H9 (cell line): ENCODE results near the gene HMGCS2. TPM values are rescaled to one million over a fixed set of nuclear protein-coding genes. Genes with fewer than 3 reads are reported as not detected.

Experiments used
- DNase-seq: peaks from one replicate; pipeline ENCODE4 v3.0.0-alpha.2; 2017
- H2AFZ ChIP-seq: one replicate; pipeline ENCODE4 v1.6.1; 2013; ENCODE audit warnings: mild to moderate bottlenecking, low read length, control low read depth, moderate library complexity
- H2AK5ac ChIP-seq: 2 replicates; pipeline ENCODE4 v1.6.1; 2013; ENCODE audit warnings: low read length, control low read depth, mixed read lengths; ENCODE audit not compliant: insufficient read length
- H2BK120ac ChIP-seq: one replicate; pipeline ENCODE4 v1.6.1; 2013; ENCODE audit warnings: low read depth, mild to moderate bottlenecking, low read length, control low read depth, inconsistent platforms; ENCODE audit not compliant: poor library complexity, severe bottlenecking
- H2BK12ac ChIP-seq: 2 replicates; pipeline ENCODE4 v1.6.1; 2013; ENCODE audit warnings: low read length, control low read depth, mixed read lengths, low read depth; ENCODE audit not compliant: insufficient read length
- H2BK15ac ChIP-seq: 2 replicates; pipeline ENCODE4 v1.6.1; 2013; ENCODE audit warnings: low read depth, low read length, control low read depth
- H2BK20ac ChIP-seq: one replicate; pipeline ENCODE4 v1.6.1; 2013; ENCODE audit warnings: low read depth, mild to moderate bottlenecking, low read length, control low read depth, inconsistent platforms; ENCODE audit not compliant: poor library complexity, severe bottlenecking
- H2BK5ac ChIP-seq: 2 replicates; pipeline ENCODE4 v1.6.1; 2013; ENCODE audit warnings: low read length, control low read depth, mixed read lengths; ENCODE audit not compliant: insufficient read length
- H3K14ac ChIP-seq: 2 replicates; pipeline ENCODE4 v1.6.1; 2013; ENCODE audit warnings: low read length, control low read depth; ENCODE audit not compliant: insufficient read depth
- H3K18ac ChIP-seq: 2 replicates; pipeline ENCODE4 v1.6.1; 2013; ENCODE audit warnings: low read depth, mild to moderate bottlenecking, mixed read lengths, low read length, control low read depth; ENCODE audit not compliant: insufficient read length
- H3K23ac ChIP-seq: 2 replicates; pipeline ENCODE4 v1.6.1; 2013; ENCODE audit warnings: low read length, control low read depth, mixed read lengths, low read depth; ENCODE audit not compliant: insufficient read length
- H3K23me2 ChIP-seq: 2 replicates; pipeline ENCODE4 v1.6.1; 2013; ENCODE audit warnings: low read depth, mild to moderate bottlenecking, mixed read lengths, low read length, control low read depth; ENCODE audit not compliant: insufficient read length, poor library complexity, severe bottlenecking
- H3K27ac ChIP-seq: 2 replicates; pipeline ENCODE4 v1.5.1; 2013; ENCODE audit warnings: low read length, control low read depth, mixed read lengths, low read depth; ENCODE audit not compliant: insufficient read length
- H3K27me3 ChIP-seq: 2 replicates; pipeline ENCODE4 v1.6.1; 2013; ENCODE audit warnings: low read length, control low read depth, inconsistent platforms; ENCODE audit not compliant: insufficient read depth
- H3K4ac ChIP-seq: 2 replicates; pipeline ENCODE4 v1.6.1; 2013; ENCODE audit warnings: low read depth, mild to moderate bottlenecking, control low read depth, inconsistent platforms, low read length, moderate library complexity
- H3K4me1 ChIP-seq: 2 replicates; pipeline ENCODE4 v1.6.1; 2013; ENCODE audit warnings: low read length, control low read depth, inconsistent platforms; ENCODE audit not compliant: insufficient read depth
- H3K4me2 ChIP-seq: 2 replicates; pipeline ENCODE4 v1.6.1; 2013; ENCODE audit warnings: low read length, control low read depth, mixed read lengths; ENCODE audit not compliant: insufficient read length, insufficient read depth
- H3K56ac ChIP-seq: 2 replicates; pipeline ENCODE4 v1.6.1; 2013; ENCODE audit warnings: low read depth, mild to moderate bottlenecking, mixed read lengths, low read length, control low read depth; ENCODE audit not compliant: insufficient read length
- H3K79me1 ChIP-seq: 2 replicates; pipeline ENCODE4 v1.6.1; 2013; ENCODE audit warnings: low read depth, mild to moderate bottlenecking, moderate library complexity, low read length, control low read depth, inconsistent platforms; ENCODE audit not compliant: insufficient read depth, poor library complexity, severe bottlenecking
- H3K79me2 ChIP-seq: 2 replicates; pipeline ENCODE4 v1.6.1; 2013; ENCODE audit warnings: low read length, control low read depth, inconsistent platforms; ENCODE audit not compliant: insufficient read depth
- H3K9ac ChIP-seq: 2 replicates; pipeline ENCODE4 v1.6.1; 2013; ENCODE audit warnings: low read length, control low read depth, mixed read lengths; ENCODE audit not compliant: insufficient read length; ENCODE audit errors: extremely low read depth
- H3K9me3 ChIP-seq: one replicate; pipeline ENCODE4 v1.6.1; 2013; ENCODE audit warnings: low read depth, low read length, inconsistent platforms; ENCODE audit not compliant: control insufficient read depth
- H3T11ph ChIP-seq: one replicate; pipeline ENCODE4 v1.6.1; 2013; ENCODE audit warnings: mild to moderate bottlenecking, low read length, control low read depth, inconsistent platforms
- H4K20me1 ChIP-seq: one replicate; pipeline ENCODE4 v1.6.1; 2013; ENCODE audit not compliant: control insufficient read depth, insufficient read length, insufficient read depth
- H4K5ac ChIP-seq: 2 replicates; pipeline ENCODE4 v1.6.1; 2013; ENCODE audit warnings: low read depth, mild to moderate bottlenecking, mixed read lengths, low read length, control low read depth; ENCODE audit not compliant: insufficient read length
- H4K8ac ChIP-seq: replicated peaks from 2 replicates; pipeline ENCODE4 v1.6.1; 2013; ENCODE audit warnings: low read length, control low read depth, mixed read lengths, low read depth; ENCODE audit not compliant: insufficient read length
- H4K91ac ChIP-seq: 2 replicates; pipeline ENCODE4 v1.6.1; 2013; ENCODE audit warnings: low read depth, mild to moderate bottlenecking, moderate library complexity, mixed read lengths, low read length, control low read depth; ENCODE audit not compliant: insufficient read length
- H3K27ac Mint-ChIP-seq, 3 experiments: 2 replicates in 2 of 3; 3 replicates in 1 of 3; pipeline ENCODE4 v1.8.0; 2020 to 2021; ENCODE audit warnings: mixed read lengths in 3 of 3, mild to moderate bottlenecking in 1 of 3, moderate library complexity in 1 of 3
- H3K27me3 Mint-ChIP-seq: 2 replicates; pipeline ENCODE4 v1.8.0; 2021; ENCODE audit warnings: low read depth, mild to moderate bottlenecking, moderate library complexity, mixed read lengths
- H3K36me3 Mint-ChIP-seq, 3 experiments: 2 replicates in 2 of 3; 3 replicates in 1 of 3; pipeline ENCODE4 v1.8.0; 2020 to 2021; ENCODE audit warnings: low read depth in 3 of 3, mixed read lengths in 3 of 3; ENCODE audit not compliant: insufficient read depth in 1 of 3
- H3K4me1 Mint-ChIP-seq, 2 experiments: 2 replicates each; pipeline ENCODE4 v1.8.0; 2020; ENCODE audit warnings: mixed read lengths in 2 of 2
- H3K4me3 Mint-ChIP-seq, 2 experiments: 2 replicates in 1 of 2; 3 replicates in 1 of 2; pipeline ENCODE4 v1.8.0; 2020 to 2021; ENCODE audit warnings: mild to moderate bottlenecking in 2 of 2, mixed read lengths in 2 of 2, moderate library complexity in 1 of 2
- H3K9me3 Mint-ChIP-seq, 2 experiments: 2 replicates in 1 of 2; 3 replicates in 1 of 2; pipeline ENCODE4 v1.8.0; 2020; ENCODE audit warnings: mild to moderate bottlenecking in 2 of 2, mixed read lengths in 2 of 2, moderate library complexity in 1 of 2
- CTCF ChIP-seq: fragments of 200-600 bp; sonication (generic); conservative IDR thresholded peaks from 3 replicates; pipeline ENCODE4 v1.8.0; 2021; ENCODE audit warnings: antibody characterized with exemption, mild to moderate bottlenecking
- WGBS: extraction: QIAGEN DNeasy Blood & Tissue Kit; methylation state at CpG from one replicate; pipeline ENCODE4 v1.1.7; 2013; ENCODE audit warnings: missing lambda C conversion rate, low lambda C conversion rate, mixed read lengths; ENCODE audit not compliant: insufficient read length; ENCODE audit errors: extremely low coverage; 5-methylcytosine and 5-hydroxymethylcytosine counted together
- total RNA-seq: library from RNA; stranded (reverse); gene quantifications from 2 replicates; pipeline ENCODE4 v1.2.1, GENCODE V29; 2021

The HMGCS2 gene
- total RNA-seq, 1 experiment from 2014 or later = not detected

- H4K8ac ChIP-seq = no peak overlapping the region
- no peak overlapping the region for H2BK15ac ChIP-seq
- H3K4me2 ChIP-seq = no peak overlapping the region
- no peaks in the 10 kb centered on the region for H3K79me2 ChIP-seq
- no peak overlapping the region for H3K56ac ChIP-seq
- no peak overlapping the region for H2BK120ac ChIP-seq
- H3K23ac ChIP-seq = no peak overlapping the region
- H2BK20ac ChIP-seq = no peak overlapping the region
- Mint-ChIP-seq H3K36me3 (no peaks in the 10 kb centered on the region), H3K4me3 (no peak overlapping the region), H3K27me3 (no peaks in the 10 kb centered on the region; the same call in 1 of the 2 replicates), H3K4me1 (peaks cover 3 to 10% of the 10 kb centered on the region in 2 experiments; a peak in 2 of 4 replicates), H3K9me3 (no peaks in the 10 kb centered on the region), H3K27ac (no peak overlapping the region)
- H3K23me2 ChIP-seq = no peaks in the 10 kb centered on the region
- H2BK12ac ChIP-seq = no peak overlapping the region
- H2AFZ ChIP-seq = no peak overlapping the region
- H4K5ac ChIP-seq = no peak overlapping the region
- H3K4me1 ChIP-seq = no peaks in the 10 kb centered on the region
- no peaks in the 10 kb centered on the region for H3K27me3 ChIP-seq
- H3K9me3 ChIP-seq = no peaks in the 10 kb centered on the region
- H3T11ph ChIP-seq = no peak overlapping the region
- H2AK5ac ChIP-seq = no peak overlapping the region
- H3K18ac ChIP-seq = no peak overlapping the region
- H3K9ac ChIP-seq = no peak overlapping the region
- H4K91ac ChIP-seq = no peak overlapping the region
- no peak overlapping the region for H2BK5ac ChIP-seq
- no peak overlapping the region for H3K27ac ChIP-seq
- WGBS = no CpG with 5 or more reads among the region's 9 CpGs
- no peak for DNase-seq
- no peak overlapping the region for H3K4ac ChIP-seq
- H4K20me1 ChIP-seq = no peaks in the 10 kb centered on the region
- no peaks in the 10 kb centered on the region for H3K79me1 ChIP-seq
- no peak for TF ChIP-seq CTCF
- no peak overlapping the region for H3K14ac ChIP-seq
These were observed 26.8 kb upstream of the HMGCS2 start for GRCh38 chr1:119795261-119796200.
